Hematopoietic multipotent progenitor cell treated with erythropoietin and hydrocortisone succinate and interleukin-3 and kit ligand, for 6 days (in vitro differentiated cells): Measurements from ENCODE around the gene YBEY.

Experiments
- DNase-seq: peaks from one replicate; pipeline ENCODE4 v3.0.0-alpha.2; 2015

Gene YBEY

DNA sequence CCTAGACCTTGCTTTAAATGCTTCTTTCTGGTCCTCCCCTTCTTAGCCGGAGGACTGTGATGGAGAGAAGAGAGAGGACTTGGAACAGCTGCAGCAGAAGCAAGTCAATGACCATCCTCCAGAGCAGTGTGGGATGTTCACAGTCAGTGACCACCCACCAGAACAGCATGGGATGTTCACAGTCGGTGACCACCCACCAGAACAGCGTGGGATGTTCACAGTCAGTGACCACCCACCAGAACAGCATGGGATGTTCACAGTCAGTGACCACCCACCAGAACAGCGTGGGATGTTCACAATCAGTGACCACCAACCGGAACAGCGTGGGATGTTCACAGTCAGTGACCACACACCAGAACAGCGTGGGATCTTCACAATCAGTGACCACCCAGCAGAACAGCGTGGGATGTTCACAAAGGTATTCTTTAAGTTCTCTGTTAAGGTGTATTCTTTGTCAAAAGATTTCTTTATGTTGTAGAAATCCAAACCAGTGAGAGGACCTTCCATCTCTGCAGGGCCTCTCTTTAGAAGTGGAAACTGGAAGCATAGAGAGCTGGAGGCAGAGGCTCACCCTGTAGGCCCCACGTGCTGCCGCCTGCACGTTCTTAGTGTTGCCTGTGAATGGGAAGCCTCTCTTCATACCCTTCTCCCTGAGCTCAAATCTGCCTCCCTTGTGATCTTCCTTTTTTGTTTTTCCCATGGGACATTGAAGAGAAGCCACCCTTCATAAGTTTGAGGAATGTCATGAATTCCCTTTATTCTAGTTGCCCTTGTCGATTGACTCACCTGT lies 48.4 kb downstream of the YBEY start:
- no peak for DNase-seq

DNA sequence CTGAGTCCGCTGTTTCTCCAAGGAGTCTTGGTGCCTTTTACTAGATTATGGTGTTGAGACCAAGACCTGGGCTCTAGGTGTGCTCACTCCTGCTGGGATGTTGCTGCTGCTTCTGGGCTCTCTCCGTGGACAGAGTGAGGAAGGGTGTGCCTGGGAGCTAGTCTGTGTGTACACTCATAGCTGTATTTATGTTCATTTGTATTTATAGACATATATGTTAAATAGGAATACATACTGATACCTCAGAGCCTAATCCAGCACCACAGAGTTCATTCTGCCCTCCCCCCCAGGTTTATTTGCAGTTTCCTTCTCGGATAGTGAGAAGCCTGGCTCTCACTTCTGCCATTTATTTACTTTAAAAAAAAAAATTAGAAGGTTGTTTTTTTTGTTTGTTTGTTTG lies 50.5 kb downstream of the YBEY start:
- no peak for DNase-seq

DNA sequence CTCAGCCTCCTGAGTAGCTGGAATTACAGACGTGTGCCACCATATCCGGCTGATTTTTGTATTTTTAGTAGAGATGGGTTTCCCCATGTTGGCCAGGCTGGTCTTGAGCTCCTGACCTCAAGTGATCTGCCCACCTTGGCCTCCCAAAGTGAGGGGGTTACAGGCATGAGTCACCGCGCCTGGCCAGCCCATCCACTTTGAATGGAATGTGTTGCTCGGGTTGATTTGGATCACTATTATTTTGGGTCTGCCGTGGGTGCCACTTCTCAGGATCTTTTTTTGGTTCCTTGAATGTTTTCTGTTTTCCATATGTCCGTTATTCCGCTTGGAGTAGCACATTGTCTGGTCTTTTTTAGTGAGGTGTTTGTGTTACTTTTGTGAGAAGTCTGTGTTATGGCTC lies 54.9 kb downstream of the YBEY start:
- DNase-seq, result no peak

DNA sequence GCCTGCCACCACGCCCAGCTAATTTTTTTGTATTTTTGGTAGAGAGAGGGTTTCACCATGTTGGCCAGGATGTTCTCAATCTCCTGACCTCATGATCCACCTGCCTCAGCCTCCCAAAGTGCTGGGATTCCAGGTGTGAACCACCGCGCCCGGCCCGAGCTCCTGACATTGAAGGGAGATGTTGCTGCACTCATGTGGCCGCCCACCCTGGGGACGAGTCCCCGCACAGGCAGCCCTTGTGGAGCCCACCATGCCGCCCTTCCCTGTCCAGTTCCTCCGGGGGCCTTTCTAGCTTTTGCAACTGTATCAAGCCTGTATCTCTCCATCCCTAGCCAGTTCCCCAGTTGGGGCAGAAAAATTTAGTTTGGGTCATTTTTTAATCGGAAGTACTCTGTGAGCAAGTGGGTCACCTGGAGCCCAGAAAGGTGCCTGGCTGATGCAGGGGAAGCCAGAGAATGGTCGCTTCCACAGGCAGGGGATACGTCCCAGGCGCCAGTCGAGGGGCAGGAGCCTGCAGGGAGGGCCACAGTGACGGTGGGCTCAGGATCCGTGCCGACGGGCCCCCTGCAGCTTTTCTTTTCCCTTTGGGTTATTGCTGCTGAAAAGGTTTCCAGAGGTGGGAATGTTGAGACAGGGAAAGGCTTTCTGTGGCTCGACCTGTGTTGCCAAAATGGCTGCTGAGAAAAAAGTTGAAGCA lies 58.2 kb downstream of the YBEY start:
- DNase-seq, result no peak

DNA sequence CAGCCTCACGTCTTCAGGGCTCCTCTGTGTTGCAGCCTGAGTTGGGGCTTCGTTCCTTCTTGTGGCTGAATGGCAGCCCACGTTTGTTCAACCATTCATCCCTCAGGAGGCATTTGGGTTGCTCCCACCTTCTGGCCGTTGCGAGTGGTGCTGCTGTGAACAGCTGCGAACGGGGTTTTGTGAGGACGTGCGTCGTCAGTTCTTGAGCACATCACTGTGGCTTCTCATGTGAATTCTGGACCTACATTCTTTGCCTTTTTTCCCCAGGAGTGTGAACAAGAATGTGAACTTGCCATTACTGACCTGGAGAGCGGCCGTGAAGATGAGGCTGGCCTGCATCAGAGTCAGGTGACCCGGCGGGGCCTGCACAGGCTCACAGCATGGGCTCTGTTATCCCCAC lies 59.7 kb downstream of the YBEY start:
- no peak for DNase-seq

DNA sequence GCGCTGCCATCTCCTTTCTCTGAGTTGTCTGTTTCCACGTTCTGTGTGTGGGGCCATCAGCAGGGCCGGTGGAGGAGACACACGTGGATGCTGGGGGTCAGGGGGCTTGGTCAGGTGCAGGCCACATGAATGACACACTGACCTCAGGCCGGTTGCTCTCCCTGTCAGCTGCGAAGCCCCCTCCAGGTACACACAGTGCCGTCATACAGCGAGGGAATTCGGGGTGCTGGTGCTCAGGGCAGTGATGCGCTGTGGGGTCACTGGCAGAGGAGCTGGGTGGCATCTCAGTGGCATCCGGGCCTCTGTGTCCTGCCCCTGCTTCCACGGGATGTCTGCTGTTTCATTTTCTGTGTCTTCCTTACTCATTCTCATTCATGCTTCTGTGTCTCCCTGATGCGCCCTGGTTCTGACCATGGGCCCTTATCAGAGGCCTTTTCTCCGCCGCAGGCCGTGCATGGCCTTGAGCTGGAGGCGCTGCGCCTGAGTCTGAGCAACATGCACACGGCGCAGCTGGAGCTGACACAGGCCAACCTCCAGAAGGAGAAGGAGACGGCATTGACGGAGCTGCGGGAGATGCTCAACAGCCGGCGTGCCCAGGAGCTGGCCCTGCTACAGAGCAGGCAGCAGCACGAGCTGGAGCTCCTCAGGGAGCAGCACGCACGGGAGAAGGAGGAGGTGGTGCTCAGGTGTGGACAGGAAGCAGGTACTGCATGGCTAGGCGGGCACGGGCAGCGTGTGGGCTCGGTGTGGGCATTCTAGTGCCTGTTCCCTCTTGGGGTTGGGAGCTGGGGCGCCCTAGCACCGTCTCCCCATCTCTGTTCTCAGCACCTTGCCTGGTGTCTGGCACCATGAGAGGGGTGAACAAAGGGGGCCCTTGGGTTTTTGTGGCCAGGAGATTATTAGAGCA lies 60.4 kb downstream of the YBEY start:
- DNase-seq, result no peak

DNA sequence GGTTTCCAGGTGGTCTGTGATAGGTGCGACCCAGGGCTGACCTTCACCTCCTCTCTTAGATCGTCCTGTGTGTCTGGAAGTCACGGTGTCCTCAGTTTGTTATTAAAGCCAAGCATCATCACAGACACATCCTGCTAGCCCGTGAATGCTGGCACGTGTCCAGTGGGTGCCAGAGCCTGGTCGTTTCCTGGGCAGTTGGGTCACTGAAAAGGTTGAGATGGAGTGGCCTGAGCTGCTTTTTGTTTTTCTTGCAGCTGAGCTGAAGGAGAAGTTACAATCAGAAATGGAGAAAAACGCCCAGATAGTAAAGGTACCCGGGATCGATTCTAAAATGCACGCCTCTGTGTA lies 61.0 kb downstream of the YBEY start:
- DNase-seq, result no peak
